ENCODE results near the gene PPP1R8.
"Not testable (repeated sequence)": the region's sequence is repeated elsewhere in the genome, so short reads cannot be mapped to it uniquely, and the experiment has no call there.

DNA sequence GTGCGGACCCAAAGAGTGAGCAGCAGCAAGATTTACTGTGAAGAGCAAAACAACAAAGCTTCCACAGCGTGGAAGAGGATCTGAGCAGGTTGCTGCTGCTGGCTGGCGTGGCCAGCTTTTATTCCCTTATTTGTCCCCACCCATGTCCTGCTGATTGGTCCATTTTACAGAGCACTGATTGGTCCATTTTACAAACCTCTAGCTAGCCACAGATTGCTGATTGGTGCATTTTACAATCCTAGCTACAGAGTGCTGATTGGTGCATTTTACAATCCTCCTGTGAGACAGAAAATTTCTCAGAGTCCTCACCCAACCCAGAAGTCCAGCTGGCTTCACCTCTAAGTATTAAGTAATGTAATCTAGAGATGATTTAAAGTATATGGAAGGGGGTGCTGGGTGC is 40.3 kb upstream of the PPP1R8 start:
- TF ChIP-seq, protein P1, sequence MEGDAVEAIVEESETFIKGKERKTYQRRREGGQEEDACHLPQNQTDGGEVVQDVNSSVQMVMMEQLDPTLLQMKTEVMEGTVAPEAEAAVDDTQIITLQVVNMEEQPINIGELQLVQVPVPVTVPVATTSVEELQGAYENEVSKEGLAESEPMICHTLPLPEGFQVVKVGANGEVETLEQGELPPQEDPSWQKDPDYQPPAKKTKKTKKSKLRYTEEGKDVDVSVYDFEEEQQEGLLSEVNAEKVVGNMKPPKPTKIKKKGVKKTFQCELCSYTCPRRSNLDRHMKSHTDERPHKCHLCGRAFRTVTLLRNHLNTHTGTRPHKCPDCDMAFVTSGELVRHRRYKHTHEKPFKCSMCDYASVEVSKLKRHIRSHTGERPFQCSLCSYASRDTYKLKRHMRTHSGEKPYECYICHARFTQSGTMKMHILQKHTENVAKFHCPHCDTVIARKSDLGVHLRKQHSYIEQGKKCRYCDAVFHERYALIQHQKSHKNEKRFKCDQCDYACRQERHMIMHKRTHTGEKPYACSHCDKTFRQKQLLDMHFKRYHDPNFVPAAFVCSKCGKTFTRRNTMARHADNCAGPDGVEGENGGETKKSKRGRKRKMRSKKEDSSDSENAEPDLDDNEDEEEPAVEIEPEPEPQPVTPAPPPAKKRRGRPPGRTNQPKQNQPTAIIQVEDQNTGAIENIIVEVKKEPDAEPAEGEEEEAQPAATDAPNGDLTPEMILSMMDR (conservative IDR thresholded peaks at IDR 0.05) = not testable (repeated sequence)
- not testable (repeated sequence) for TF ChIP-seq EZH2 (IDR thresholded peaks at IDR 0.05; ENCODE audit: low read depth)
